Choroid plexus epithelial cell (primary cell): ENCODE measurements around the gene ENOX2.
A peak's percentile ranks its signal among the peaks of the same experiment; 100 is the strongest.
"Not testable (repeated sequence)": the region's sequence is repeated elsewhere in the genome, so short reads cannot be mapped to it uniquely, and the experiment has no call there.

Experiments used
- DNase-seq: peaks from one replicate; pipeline ENCODE4 v3.0.0-alpha.2; 2010; ENCODE audit warnings: low read depth
- H3K4me3 ChIP-seq: 2 replicates; pipeline ENCODE4 v1.5.1; 2011; ENCODE audit warnings: low read depth, mild to moderate bottlenecking, control low read depth, low read length, moderate library complexity
- CTCF ChIP-seq: conservative IDR thresholded peaks from 2 replicates; pipeline ENCODE4 v1.5.1; 2011; ENCODE audit warnings: low read depth, mild to moderate bottlenecking, control low read depth, inconsistent platforms, low read length, moderate library complexity

Gene ENOX2

GRCh38 chrX:130801901-130802300 lies 101.1 kb downstream of the ENOX2 start:
- peak; percentile 22 for DNase-seq
- peak; percentile 39 for TF ChIP-seq CTCF
- H3K4me3 ChIP-seq: no peak overlapping the region

GRCh38 chrX:130799393-130799792 lies 103.6 kb downstream of the ENOX2 start:
- H3K4me3 ChIP-seq: no peak overlapping the region
- DNase-seq: peak; percentile 24
- no peak for TF ChIP-seq CTCF

- TF ChIP-seq CTCF: no peak
- no peak for DNase-seq
- H3K4me3 ChIP-seq: no peak overlapping the region
Measured at GRCh38 chrX:130793975-130794374, 109.0 kb downstream of the ENOX2 start.

- not testable (repeated sequence) for H3K4me3 ChIP-seq, DNase-seq
Measured at GRCh38 chrX:130791870-130792269, 111.1 kb downstream of the ENOX2 start.

- no peak overlapping the region for H3K4me3 ChIP-seq
- no peak for TF ChIP-seq CTCF
- no peak for DNase-seq
Measured at GRCh38 chrX:130789793-130790192, 113.2 kb downstream of the ENOX2 start.

GRCh38 chrX:130788786-130789581 lies 114.0 kb downstream of the ENOX2 start:
- no peak for TF ChIP-seq CTCF

GRCh38 chrX:130786030-130786429 lies 117.0 kb downstream of the ENOX2 start:
- no peak for TF ChIP-seq CTCF
- DNase-seq: no peak
- H3K4me3 ChIP-seq: no peak overlapping the region

More at GRCh38 chrX:130788786-130789581, 114.0 kb downstream of the ENOX2 start:
- DNase-seq: peak; percentile 8
- no peak overlapping the region for H3K4me3 ChIP-seq
